NCI-H446 (cell line): ENCODE results near the gene LRRC4.

Experiments used
- DNase-seq, 2 experiments: peaks; one replicate each; lab custom pipeline; 2025; lab: John Stamatoyannopoulos, UW

Gene LRRC4

DNA sequence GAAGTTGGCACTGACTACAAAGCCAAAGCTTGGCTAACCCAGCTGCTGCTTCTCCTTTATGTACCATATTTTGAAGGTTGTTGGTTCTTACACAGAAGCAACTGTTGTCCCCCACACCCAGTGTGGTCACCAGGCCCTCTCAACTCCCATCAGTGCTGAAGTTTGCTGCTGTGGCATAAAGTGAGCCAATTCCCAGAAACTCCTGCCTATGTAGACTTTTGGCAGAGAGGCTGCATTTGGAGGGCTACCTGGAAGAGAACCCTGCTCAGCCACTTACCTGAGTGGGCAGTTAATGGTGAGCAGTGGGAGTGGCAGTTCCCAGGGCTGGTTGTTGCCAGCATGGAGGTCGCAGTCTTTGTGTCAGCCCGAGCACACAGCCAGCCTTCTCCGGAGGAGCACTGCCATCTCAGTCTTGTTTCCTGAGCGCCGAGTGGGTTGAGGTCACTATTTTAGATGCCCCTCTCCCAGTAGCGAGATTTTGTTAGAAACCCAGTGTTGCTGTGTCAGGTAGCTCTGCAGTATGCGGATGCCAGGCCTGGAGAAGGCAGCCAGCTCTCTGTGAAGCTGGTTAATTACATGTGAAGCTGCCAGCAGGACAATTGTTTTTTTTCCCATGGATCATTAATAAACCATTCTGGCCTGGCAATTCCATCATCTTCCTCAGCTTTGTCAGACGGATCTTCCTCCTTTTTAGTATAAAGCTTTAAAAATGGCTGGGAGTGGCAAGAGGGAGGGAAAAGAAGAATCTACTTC is 24.5 kb downstream of the LRRC4 start:
- peak in 1 of 2 experiments; percentile 36 for DNase-seq

DNA sequence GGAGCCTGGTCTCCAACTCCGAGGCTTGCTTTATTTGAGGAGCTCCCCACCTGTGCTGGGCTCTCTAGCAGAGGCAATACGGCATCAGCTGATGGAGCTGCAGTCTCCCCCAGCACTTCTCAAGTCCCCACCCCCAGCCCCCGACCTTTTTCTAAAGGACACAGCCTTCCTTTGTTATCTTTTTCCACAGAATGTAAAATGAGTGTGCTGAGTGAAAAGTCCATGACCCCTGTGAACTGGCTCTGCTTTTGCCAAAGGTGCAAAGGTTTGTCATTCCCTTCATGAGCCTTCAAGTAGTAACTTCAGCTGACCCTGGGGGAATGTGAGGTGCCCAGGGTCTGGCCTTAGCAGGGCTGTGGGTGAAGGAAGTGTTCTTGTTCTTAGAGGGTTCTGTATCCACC is 25.5 kb downstream of the LRRC4 start:
- no peak for DNase-seq

DNA sequence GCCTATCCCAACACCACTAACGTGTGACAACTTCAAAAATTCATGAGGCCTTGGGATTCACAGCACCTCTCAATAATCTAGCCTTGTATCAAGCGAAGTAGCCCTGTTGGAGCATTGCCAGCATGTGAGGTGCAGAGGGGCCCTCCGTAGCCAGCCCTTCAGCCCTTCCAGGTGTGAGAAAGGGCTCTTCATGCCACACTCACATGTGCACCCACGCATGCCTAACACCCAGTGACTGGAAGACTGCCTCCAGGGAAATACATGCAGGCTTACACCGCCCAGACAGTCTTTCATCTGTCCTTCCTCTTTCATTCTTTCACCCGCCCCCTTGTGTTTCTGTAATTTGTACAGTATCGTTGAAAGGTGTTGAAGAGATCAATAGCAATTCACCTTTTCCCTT is 26.1 kb downstream of the LRRC4 start:
- no peak for DNase-seq

DNA sequence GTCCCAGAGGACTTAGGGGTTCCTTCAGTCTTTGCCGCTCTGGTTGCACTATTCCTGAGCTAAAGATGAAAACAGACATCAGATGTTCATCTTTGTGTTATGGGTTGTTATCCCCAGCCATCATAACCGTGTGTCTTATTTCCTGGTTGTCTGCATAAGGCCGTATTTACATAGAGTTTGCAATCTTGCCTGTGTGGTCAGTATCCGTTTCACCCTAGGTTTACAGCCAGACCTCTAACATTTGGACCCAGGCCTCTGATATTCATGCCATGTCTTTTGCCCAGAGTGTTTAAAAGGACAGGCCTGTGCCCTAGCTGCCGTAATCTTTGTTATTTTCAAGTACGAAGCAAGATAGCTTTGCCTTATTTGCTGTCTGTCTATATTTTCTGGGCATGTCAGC is 26.6 kb downstream of the LRRC4 start:
- no peak for DNase-seq

DNA sequence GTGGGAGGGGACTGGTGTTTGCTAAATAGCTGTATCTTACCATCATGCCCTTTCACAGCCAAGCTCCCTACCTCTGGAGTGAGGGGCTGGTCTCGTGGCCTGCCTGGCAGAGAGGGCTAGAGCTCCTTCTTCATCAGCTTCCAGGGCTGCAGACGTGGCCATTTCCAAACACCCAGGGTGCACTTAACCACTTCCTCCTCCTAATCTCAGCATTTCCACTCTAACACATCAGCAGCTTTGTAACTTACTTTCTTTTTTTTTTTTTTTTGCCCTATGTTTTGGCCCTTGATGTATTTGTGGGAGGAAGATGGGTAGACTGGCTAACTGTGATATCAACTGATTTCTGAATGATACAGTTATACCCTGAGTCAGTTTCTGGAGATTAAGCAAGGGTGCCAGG is 27.4 kb downstream of the LRRC4 start:
- no peak for DNase-seq

DNA sequence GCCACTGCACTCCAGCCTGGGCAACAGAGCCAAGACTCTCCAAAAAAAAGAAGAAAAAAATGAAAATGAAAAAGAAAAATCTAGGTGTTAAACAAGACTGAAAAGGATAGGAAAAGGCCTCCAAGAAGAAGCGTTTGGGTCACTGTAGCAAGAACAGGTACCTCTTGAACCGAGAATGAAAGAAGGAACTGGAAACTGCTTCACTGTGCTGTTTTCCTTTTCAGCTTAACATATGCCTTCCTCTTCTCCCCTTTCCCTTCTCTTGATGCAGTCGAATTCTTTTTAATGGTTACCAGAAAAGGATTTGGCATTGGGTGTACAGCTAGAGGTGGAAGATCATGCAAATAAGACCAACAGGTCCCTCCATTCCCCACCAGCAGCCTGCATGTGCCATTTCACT is 28.1 kb downstream of the LRRC4 start:
- no peak for DNase-seq

DNA sequence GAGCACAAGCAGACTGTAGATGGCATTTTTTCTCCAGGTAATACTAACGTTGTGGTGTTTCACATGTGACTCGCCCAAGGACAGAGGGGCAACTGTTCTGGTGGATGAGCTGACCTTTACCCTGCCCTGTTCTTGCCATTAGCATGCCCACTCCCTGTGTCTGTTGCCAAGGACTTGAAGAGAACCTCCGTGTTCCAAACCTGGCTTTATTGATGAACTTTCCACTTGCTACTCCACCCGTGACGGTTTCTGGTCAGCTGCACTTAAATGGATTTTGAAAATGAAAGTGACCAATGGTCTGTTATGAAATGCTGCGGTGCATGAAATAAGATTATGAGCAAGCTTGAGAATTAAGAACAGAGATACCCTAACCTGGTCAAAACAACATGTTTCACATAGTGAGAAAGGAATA is 30.4 kb downstream of the LRRC4 start:
- DNase-seq: no peak

DNA sequence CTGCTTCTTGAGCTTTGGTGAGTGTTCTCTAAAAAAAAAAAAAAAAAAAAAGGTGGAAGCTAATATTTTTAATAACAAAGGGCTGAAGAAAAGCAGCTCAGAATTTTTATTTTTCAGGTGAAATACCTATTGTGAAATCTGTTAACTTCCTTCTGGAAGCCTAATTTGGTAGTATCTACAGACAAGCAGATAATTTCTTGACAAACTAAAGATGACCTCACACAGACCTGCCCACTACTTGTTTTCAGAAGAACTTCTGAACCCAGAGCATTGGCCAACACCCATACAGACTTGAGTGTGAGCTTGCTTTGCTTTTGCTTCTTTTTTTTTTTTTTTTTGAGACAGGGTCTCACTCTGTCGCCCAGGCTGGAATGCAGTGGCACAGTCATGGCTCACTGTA is 31.2 kb downstream of the LRRC4 start:
- no peak for DNase-seq

DNA sequence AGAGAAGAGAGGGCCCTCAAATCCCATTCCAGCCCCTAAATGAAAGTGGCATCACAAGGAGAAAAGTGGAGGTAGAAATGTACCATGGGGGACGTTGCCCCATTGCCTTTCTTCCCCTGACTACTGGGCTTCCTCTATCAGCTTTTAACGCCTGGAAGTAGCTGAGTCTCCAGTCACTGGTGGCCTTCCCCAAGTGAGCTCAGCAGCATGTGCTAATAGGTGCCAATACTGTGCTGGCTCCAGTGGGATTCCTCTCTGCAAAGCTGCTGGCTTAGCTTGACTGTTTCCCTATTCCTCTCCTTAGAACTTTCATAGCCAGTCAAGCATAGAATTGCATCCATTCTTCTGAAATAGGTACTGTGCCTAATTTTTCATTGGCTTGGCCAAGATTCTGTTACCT is 32.6 kb downstream of the LRRC4 start:
- no peak for DNase-seq

DNA sequence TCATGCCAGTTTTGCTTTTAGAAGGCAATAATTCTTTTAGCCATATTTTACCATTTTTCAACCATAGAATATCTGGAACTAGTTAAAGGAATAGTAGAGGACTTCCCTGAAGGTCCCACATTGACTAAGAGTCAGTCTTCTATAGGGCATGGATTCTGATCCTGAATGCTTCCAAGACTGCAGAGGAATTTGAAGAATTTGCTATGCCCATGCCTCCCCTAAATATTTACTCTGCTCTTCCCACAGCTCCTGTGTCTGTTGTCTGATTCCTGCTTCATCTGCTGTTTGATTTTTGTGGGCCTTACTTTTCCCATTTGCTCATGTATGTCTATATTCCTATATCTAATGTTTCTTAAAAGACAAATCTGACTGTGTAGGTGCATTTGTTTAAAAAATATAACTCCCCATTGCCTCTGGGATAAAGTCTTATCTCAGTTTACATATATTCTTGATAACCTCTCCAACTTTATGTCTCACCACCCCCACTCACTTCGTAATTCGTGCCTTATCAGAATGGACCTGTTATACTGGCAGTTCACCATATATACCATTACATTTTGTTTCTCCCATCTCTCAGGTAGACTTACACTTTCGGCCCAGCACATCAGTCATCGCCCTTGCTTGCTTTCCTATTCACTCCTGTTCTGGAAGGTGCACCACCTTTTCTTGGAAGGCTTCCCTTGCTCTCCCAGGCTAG is 33.9 kb downstream of the LRRC4 start:
- DNase-seq: no peak

DNA sequence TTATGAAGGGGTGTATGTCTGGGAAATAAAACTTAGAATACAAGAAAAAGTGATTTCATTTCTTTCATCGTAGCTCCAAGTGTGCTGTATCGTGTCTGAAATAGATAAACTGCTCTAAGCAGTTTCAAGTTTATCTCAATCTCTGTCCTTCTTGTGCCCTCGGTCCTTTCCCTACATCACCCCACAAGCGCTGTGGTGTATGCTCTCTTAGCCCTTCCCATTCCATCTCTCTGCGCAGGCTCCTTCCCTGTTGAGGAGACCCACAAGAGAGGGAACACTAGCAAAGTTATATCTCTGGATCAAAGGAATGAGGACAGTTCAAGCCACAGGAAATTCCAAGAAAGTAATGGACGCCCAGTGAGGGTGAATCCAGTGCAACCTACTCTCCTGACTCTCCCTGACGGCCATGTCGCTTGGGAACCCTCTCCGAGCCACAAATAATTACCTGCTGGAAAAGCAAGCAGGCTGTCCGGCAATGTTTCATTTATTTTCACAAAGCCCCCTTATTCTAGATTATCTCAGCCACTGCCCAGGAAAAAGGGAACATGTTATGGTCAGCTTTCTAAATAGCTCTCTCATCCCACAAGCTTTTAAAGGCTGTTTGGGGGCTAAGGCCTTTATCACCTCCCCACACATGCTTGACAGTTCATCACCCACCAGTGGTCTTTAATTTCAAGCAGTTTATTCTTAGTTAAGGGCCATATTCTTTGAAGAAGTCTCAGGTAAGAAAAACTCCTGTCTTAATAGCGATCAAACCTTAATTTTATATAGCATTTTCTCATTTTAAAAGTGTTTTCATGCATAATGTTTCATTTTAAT is 34.8 kb downstream of the LRRC4 start:
- no peak for DNase-seq

DNA sequence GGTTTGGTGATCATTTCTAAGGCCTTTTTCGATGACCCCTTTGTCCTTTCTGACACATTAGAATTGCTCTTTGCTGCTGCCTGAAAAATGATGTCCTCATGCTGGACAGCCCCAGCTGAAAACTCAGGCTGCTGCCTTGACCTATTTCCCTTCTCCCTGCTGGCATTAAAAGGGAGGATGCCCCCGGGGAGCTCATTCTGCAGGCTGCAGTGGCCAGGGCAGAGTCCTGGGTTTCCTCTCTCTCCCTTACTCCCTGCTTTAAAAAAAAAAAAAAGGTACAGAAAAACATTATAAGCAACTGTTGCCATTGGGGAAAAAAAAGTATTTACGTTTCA is 35.4 kb downstream of the LRRC4 start:
- DNase-seq: no peak

DNA sequence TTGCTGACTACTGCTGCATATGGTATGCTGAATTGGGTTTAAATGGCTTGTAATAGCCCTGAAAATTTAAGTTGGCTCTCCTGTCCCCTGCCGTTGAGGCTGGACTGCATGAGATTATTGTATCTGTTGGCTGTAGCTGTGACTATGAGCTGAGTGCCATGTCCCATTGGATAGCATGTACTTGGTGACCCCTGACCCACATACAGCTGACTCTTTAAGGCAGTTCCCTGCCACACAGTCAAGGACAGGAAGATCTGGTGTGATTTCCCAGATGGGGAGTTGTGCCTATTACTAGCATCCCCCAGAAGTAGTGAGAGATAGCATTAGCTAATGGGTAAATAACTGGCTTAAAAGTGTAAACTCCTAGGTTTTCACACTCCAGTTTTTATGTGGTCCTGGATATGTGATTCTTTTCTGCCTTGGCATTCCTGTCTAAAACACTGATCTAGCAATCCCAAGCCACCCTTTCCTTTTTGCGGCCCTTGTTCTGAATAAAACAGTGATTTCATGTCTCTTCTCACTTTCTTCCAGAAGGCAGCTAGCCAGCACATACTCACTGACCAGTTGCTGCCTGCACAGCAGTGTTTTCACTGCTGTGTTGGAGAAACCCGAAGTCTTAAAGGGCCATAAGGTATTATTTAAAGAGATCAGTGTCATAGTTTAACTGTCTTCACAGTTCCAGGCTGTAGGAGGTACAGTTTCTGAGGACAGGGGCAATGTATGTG is 35.9 kb downstream of the LRRC4 start:
- DNase-seq: no peak

DNA sequence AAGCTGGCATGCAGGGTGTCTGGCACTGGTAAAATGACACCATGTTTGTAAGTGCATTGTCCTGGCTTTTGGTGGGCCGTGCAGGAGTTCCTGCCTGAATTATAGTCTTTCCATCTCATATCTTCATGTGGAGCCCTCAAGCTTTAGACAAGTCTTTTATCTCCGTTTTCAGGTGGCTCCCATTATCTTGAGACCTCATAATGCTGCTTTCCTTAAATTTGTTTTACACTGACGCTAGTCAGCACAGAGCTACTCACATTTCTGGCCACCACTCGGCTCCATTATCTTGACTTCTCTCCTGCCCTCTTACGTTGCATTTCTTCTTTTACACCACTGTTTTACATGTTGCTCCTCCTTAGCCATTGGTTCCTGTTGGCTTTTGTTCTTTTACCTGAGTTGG is 37.2 kb downstream of the LRRC4 start:
- no peak for DNase-seq

DNA sequence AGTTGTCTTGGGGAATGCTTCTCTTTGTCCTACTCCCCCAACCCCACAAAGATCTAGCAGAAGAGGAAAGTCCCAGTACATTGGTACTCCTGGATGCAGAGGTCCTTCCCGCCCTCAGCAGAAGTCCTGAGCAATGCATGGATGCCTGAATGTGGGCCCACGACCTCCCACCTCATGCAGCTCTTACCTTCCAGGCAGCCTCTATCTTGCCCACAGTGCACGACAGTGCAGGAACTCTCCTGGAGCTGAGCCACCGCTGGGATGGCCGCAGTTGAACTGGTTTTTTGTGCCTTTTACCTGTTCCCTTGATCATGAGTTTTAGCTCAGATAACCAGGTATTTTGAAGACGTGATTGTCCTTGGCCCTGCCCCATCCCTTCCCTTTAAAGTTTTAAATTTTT is 37.9 kb downstream of the LRRC4 start:
- no peak for DNase-seq

DNA sequence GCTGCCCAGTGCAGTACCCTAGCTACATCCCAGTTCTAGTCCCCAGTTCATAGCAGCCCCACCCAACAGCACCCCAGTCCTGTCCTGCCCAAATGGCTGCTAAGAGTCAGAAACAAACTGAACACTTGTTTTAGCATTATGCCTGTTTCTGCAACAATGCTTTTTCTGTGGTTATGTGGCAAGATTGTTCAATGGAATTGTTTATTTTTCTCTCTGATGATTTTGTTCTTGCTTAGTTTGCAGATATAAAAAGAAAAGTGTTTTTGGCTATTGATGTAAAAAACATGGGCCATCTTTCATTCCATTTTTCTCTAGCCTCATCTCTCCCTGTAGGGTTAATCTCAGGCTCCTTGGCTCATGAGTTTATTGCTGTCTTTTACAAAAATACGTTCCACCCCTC is 42.5 kb downstream of the LRRC4 start:
- DNase-seq: no peak

DNA sequence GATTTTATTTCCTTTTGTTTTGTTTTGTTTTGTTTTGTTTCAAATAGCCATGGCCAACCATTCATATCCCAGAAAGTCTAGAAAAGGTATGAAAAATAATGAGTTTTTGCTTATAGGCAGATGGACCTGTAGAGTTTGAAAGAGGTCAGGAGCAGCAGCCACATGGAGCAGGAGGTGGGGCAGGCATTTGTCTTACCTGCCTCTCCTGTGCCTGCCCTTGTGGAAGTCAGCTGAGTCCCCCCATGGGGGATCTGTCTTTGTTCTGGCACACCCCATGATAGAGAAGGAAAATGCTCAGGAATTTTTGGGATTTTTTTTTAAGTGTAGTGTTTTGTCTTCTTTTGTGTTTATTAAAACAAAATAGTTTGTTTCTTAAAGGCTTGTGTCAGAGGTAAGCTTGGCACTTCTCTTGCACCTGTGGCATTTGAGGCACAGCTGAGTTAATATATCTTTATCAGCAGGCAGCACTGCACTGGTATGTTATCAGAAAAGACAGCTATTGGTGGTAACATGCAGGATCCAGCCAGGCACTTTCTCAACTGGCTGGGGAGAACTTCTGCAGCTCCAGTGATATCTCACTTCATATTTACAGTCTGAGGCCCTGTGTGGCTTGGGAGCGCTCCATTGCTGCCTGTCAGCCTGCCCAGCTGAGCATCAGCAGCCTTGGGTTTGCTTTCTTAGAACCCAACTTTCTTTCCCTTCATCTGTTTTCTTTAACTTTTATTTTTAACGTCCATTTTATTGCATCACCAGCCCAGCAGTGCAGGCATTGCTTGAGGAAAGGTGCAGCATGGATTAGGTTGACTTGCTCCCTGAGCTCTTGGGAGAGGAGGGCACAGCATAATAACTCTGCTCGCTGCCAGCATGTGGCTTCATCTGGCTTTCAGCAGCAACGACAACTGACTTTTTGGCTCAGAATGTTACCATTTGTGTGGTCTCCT is 44.4 kb downstream of the LRRC4 start:
- no peak for DNase-seq

DNA sequence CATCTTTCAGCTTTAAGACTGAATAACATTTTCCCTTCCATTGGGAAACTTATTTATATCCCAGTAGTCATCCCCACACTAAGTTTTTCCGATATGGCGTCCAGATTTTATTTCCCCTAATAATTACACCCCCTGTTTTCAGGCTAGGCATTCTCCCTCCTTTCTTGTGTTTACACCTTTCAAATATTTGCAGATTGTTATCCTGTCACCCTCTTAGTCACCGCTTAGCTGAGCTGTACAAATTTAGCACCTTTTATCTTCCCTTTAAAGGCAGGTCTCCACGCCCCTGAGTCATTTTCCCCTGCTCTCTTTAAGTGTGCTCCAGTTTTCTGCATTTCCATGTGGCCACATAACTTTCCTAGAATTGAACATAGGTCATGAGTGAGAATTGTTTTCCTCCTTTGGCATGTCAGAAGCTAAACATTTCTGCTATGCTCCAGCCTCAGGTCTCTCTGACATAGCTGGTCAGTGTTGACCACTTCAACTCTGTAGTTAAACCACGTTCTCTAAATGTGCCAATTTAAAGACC is 47.4 kb downstream of the LRRC4 start:
- no peak for DNase-seq

DNA sequence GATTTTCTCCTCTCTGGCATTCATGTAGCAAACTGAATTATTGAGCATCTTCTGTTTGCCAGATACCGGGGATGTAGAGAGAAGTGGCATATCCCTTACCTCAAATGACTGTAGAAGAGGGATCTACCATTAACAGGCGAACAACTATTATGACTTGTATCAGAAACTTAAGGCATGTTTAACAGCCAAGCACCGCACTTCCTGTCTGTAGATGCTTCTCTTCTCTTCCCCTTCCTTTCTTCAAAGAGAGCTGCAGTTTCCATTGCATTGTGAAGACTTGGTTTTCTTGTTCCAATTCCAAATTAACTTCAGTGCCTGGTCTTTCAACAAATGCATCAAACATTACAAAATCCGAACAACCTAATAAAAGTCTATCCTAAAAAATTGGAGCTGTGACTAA is 49.3 kb downstream of the LRRC4 start:
- no peak for DNase-seq

DNA sequence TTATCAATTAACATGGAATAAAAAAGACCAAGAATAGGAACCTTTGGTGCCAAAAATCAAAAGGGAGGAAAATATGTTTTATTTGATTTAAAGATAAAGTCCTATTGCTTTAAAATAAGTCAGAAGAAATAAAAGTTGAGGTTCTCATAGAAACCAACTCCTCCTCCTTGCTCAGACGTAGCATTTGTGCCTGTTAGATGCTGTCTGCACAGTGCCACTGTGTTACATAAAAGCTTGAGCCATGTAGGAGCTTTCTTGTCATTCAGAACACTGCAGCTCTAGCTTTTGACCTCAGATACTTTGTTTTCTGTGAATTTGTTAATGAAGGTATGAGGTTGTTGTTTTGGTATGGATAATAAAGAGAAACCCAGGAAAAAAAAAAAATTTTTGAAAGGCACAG is 50.3 kb downstream of the LRRC4 start:
- no peak for DNase-seq

DNA sequence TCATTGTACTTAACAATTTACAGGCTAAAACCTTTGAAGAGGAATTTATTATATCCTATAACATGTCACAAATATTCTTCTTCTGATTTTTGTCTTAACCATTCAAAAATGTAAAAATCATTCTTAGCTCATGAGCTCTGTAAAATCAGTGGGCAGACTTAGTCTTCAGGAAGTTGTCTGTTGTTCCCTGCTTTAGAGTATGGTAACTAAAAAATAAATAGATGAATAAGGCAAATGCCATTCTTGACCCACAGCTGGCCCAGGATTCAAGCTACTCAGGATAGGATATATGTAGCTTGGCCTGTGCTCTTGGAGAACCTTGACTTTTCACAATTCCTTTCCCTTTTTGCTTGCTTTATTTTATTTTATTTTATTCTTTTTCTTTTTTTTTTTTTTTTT is 51.5 kb downstream of the LRRC4 start:
- no peak for DNase-seq
